Activated naive CD4-positive, alpha-beta T cell treated with anti-CD3 and anti-CD28 coated beads for 36 hours (primary cell): ENCODE results near the gene TWF1. TPM values are rescaled to one million over a fixed set of nuclear protein-coding genes. Genes with fewer than 3 reads are reported as not detected.
A peak's percentile ranks its signal among the peaks of the same experiment; 100 is the strongest.
"Not testable (repeated sequence)": the region's sequence is repeated elsewhere in the genome, so short reads cannot be mapped to it uniquely, and the experiment has no call there.

Source experiments
- CTCF ChIA-PET: fragments of 350-600 bp; sonication (Branson Sonifier 250); formaldehyde crosslinking; loops from one replicate; lab custom pipeline; 2021; ENCODE audit warnings: antibody characterized with exemption; lab: Charles Lee
- DNase-seq: peaks from one replicate; pipeline ENCODE4 v3.0.0-alpha.2; 2020
- H3K27ac Mint-ChIP-seq: one replicate; pipeline ENCODE4 v1.8.0; 2021; ENCODE audit warnings: mild to moderate bottlenecking, mixed read lengths
- H3K27me3 Mint-ChIP-seq: one replicate; pipeline ENCODE4 v1.8.0; 2021; ENCODE audit warnings: low read depth, mixed read lengths
- H3K36me3 Mint-ChIP-seq: one replicate; pipeline ENCODE4 v1.8.0; 2021; ENCODE audit warnings: low read depth, mixed read lengths
- H3K4me1 Mint-ChIP-seq: one replicate; pipeline ENCODE4 v1.8.0; 2021; ENCODE audit warnings: low read depth, mixed read lengths
- H3K4me3 Mint-ChIP-seq: one replicate; pipeline ENCODE4 v1.8.0; 2021; ENCODE audit warnings: mild to moderate bottlenecking, moderate library complexity, mixed read lengths
- H3K9me3 Mint-ChIP-seq: one replicate; pipeline ENCODE4 v1.8.0; 2021; ENCODE audit warnings: mixed read lengths
- intact Hi-C: fragments of 100-400 bp; cut with micrococcal nuclease; formaldehyde crosslinking; loops from one replicate; pipeline ENCODE4 v1.15.1; 2023
- total RNA-seq, 2 experiments: library from RNA; stranded (reverse); gene quantifications; one replicate each; pipeline ENCODE4 v1.2.3, GENCODE V29; 2021

Gene TWF1
- total RNA-seq, 2 experiments from 2014 or later: 12.9 to 15.3 TPM

GRCh38 chr12:43758728-43759563 lies 47.2 kb downstream of the TWF1 start, which contains the start of the genes IRAK4 and PUS7L:
IRAK4 (plus strand) TSS chr12:43758951; CDS start chr12:43768112, 9,161 bp downstream.
PUS7L (minus strand) TSS chr12:43758790; CDS start chr12:43755245, 3,545 bp downstream.
- peak; percentile 96 for DNase-seq
- H3K27me3 Mint-ChIP-seq: no peaks in the 10 kb centered on the region
- H3K9me3 Mint-ChIP-seq: no peaks in the 10 kb centered on the region
- intact Hi-C loops: loop anchor here (1.0 to 5.0 kb wide), 7 partner anchors 47 to 1520 kb away; partner anchors contain the start of genes PPHLN1, TMEM117, TWF1 and YAF2
- peak within 1 kb of the TSS; percentile 96 for H3K27ac Mint-ChIP-seq
- peak within 1 kb of the TSS; percentile 97 for H3K4me3 Mint-ChIP-seq
- H3K4me1 Mint-ChIP-seq: peaks cover 58% of the 10 kb centered on the region
- CTCF ChIA-PET: interaction anchor here (0.5 to 2.6 kb wide), 12 partner anchors 8 to 1285 kb away, joined by 3 to 13 read pairs (median 3); partner anchors contain the start of genes TMEM117 and TWF1
- peaks cover 39% of the 10 kb centered on the region for H3K36me3 Mint-ChIP-seq

GRCh38 chr12:43758247-43758727 lies 47.8 kb downstream of the TWF1 start:
- peak overlapping the region; percentile 97 for H3K4me3 Mint-ChIP-seq
- peaks cover 59% of the 10 kb centered on the region for H3K4me1 Mint-ChIP-seq
- no peaks in the 10 kb centered on the region for H3K27me3 Mint-ChIP-seq
- H3K27ac Mint-ChIP-seq: peak overlapping the region; percentile 96
- CTCF ChIA-PET: interaction anchor here (0.7 to 2.6 kb wide), 7 partner anchors 9 to 124 kb away, joined by 3 to 13 read pairs (median 3); partner anchors contain the start of gene TWF1
- H3K9me3 Mint-ChIP-seq: no peaks in the 10 kb centered on the region
- H3K36me3 Mint-ChIP-seq: peaks cover 39% of the 10 kb centered on the region
- peak; percentile 42 for DNase-seq
- intact Hi-C loops: loop anchor here (1.0 to 5.0 kb wide), 4 partner anchors 48 to 1519 kb away; partner anchors contain the start of genes PPHLN1, TWF1, YAF2 and ZCRB1

- Mint-ChIP-seq H3K27me3 (no peaks in the 10 kb centered on the region), H3K36me3 (peaks cover 47% of the 10 kb centered on the region), H3K4me1 (peaks cover 40% of the 10 kb centered on the region), H3K4me3 (no peak overlapping the region), H3K9me3 (peaks cover 4% of the 10 kb centered on the region), H3K27ac (no peak overlapping the region)
- intact Hi-C loops: no loop called here
- no peak for DNase-seq
- CTCF ChIA-PET: interaction anchor here (1.1 kb wide), 1 partner anchor 87 kb away, joined by 3 read pairs; no protein-coding TSS in a partner anchor
These were observed 52.1 kb downstream of the TWF1 start for GRCh38 chr12:43754015-43754414.

- peaks cover 46% of the 10 kb centered on the region for H3K36me3 Mint-ChIP-seq
- H3K27me3 Mint-ChIP-seq, H3K27ac Mint-ChIP-seq, CTCF ChIA-PET, H3K4me3 Mint-ChIP-seq, H3K9me3 Mint-ChIP-seq, intact Hi-C loops, DNase-seq: not testable (repeated sequence)
- H3K4me1 Mint-ChIP-seq: peaks cover 26% of the 10 kb centered on the region
These were observed 54.8 kb downstream of the TWF1 start for GRCh38 chr12:43751360-43751759.

- CTCF ChIA-PET: no interaction called here
- H3K4me1 Mint-ChIP-seq: peaks cover 22% of the 10 kb centered on the region
- H3K4me3 Mint-ChIP-seq: no peak overlapping the region
- no peak for DNase-seq
- no peaks in the 10 kb centered on the region for H3K27me3 Mint-ChIP-seq
- H3K27ac Mint-ChIP-seq: no peak overlapping the region
- peaks cover 4% of the 10 kb centered on the region for H3K9me3 Mint-ChIP-seq
- intact Hi-C loops: no loop called here
- peaks cover 46% of the 10 kb centered on the region for H3K36me3 Mint-ChIP-seq
These were observed 55.3 kb downstream of the TWF1 start for GRCh38 chr12:43750814-43751213.

GRCh38 chr12:43749016-43749415 lies 57.1 kb downstream of the TWF1 start:
- peaks cover 4% of the 10 kb centered on the region for H3K9me3 Mint-ChIP-seq
- H3K4me3 Mint-ChIP-seq: no peak overlapping the region
- H3K27ac Mint-ChIP-seq: no peak overlapping the region
- no peaks in the 10 kb centered on the region for H3K27me3 Mint-ChIP-seq
- CTCF ChIA-PET: interaction anchor here (1.3 kb wide), 1 partner anchor 9 kb away, joined by 3 read pairs; the partner anchor contains the start of genes IRAK4 and PUS7L
- peaks cover 45% of the 10 kb centered on the region for H3K36me3 Mint-ChIP-seq
- H3K4me1 Mint-ChIP-seq: peaks cover 11% of the 10 kb centered on the region
- no peak for DNase-seq
- intact Hi-C loops: no loop called here

- H3K4me1 Mint-ChIP-seq: no peaks in the 10 kb centered on the region
- H3K9me3 Mint-ChIP-seq: no peaks in the 10 kb centered on the region
- CTCF ChIA-PET: interaction anchor here (0.6 kb wide), 1 partner anchor 28 kb away, joined by 4 read pairs; no protein-coding TSS in a partner anchor
- DNase-seq: no peak
- no peaks in the 10 kb centered on the region for H3K27me3 Mint-ChIP-seq
- intact Hi-C loops: no loop called here
- no peak overlapping the region for H3K27ac Mint-ChIP-seq
- peaks cover 37% of the 10 kb centered on the region for H3K36me3 Mint-ChIP-seq
- no peak overlapping the region for H3K4me3 Mint-ChIP-seq
These were observed 61.3 kb downstream of the TWF1 start for GRCh38 chr12:43744826-43745225.

Other genes with a start within 250 kb of the TWF1 start
- gene PUS7L, start 47.5 kb downstream of the TWF1 start, total RNA-seq: 10 to 100 TPM in 1 of 2 experiments, 1 to 10 TPM in 1; 8.1 to 10.5 TPM
- 10 to 100 TPM; 24.2 to 24.5 TPM for gene IRAK4, start 47.4 kb downstream of the TWF1 start, total RNA-seq
- 1 to 10 TPM; 1.4 to 2.1 TPM for gene TMEM117, start 29.8 kb upstream of the TWF1 start, total RNA-seq